Endometrial microvascular endothelial cells (primary cell): ENCODE data around the gene FAM227A. TPM values are rescaled to one million over a fixed set of nuclear protein-coding genes. Genes with fewer than 3 reads are reported as not detected.
"Not testable (repeated sequence)": the region's sequence is repeated elsewhere in the genome, so short reads cannot be mapped to it uniquely, and the experiment has no call there.

ENCODE experiments used
- in situ Hi-C: cut with HindIII; loops from 2 replicates; pipeline ENCODE4 v1.10.0; 2017; ENCODE audit warnings: low sequenced_read_pairs, low pct_unique_long_range_greater_than_20kb; ENCODE audit errors: inconsistent ontology term
- total RNA-seq: library from RNA; depleted of rRNA; stranded (reverse); fragments of >200 nt; gene quantifications from one replicate; pipeline ENCODE4 v1.2.3, GENCODE V29; 2015; ENCODE audit errors: inconsistent ontology term

Gene FAM227A
- total RNA-seq, 1 donor from 2014 or later, result 0.19 TPM

- in situ Hi-C loops, result not testable (repeated sequence)
Measured at GRCh38 chr22:38615064-38615405, 41.2 kb downstream of the FAM227A start.

DNA sequence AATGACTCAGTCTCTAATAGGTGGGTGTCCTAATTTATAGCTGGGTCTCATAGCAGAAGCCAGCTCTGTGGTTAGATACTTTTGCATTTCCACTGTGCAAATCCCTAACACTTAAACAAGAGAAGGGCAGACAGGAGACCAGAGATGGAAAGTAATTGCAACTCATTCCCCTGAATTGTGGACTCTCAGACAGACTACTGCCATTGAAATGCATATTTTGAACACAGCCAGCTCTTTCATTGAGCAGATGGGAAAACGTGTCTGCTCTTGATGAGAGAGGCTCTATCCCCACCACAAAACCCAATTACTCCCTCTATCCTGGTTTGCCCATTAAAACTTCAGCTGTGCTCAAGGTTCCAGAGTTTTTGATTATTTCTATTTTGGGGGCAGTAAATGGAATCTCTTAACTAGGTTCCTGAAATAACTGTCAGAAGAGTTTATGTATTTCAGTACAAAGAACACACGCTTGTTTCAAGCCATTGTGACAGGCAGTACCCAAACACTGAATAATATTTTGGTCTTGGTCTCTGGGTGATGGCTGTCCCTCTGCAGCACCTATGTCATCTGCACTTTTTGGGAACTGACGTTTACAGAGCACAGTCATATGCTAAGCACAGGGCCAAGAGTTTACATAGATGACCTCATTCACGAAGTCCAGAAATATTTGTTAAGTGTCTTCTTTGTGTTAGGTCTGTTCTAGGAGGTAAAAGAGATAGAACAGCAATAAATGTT lies 41.7 kb downstream of the FAM227A start:
- in situ Hi-C loops, result no loop called here

- in situ Hi-C loops, result no loop called here
Measured at GRCh38 chr22:38613588-38613987, 42.6 kb downstream of the FAM227A start.

- in situ Hi-C loops, result no loop called here
Measured at GRCh38 chr22:38612217-38613006, 43.8 kb downstream of the FAM227A start.

GRCh38 chr22:38611559-38611958 lies 44.6 kb downstream of the FAM227A start:
- in situ Hi-C loops, result no loop called here

- in situ Hi-C loops, result no loop called here
Measured at GRCh38 chr22:38610234-38610633, 46.0 kb downstream of the FAM227A start.

- in situ Hi-C loops, result no loop called here
Measured at GRCh38 chr22:38608992-38609750, 47.0 kb downstream of the FAM227A start.

DNA sequence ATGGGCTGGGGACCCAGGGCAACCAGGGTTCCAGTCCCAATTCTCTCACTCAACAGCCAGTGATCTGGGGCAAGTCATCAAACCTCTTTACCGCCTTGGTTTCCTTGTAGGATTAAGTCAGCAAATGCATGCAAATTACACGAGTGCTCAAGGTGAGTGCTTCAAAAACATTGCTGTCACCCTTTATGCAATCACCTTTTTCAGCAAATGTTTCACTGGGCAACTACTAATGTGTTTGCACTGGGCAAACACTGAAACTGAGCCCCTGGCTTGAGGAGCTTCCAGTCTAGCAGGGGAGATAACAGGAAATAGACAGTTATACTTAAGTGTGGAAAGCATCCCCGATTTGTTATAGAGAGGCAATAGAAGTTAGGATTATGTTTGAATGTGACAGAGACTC lies 48.5 kb downstream of the FAM227A start:
- in situ Hi-C loops, result no loop called here

GRCh38 chr22:38602166-38602565 lies 54.0 kb downstream of the FAM227A start:
- in situ Hi-C loops, result no loop called here

DNA sequence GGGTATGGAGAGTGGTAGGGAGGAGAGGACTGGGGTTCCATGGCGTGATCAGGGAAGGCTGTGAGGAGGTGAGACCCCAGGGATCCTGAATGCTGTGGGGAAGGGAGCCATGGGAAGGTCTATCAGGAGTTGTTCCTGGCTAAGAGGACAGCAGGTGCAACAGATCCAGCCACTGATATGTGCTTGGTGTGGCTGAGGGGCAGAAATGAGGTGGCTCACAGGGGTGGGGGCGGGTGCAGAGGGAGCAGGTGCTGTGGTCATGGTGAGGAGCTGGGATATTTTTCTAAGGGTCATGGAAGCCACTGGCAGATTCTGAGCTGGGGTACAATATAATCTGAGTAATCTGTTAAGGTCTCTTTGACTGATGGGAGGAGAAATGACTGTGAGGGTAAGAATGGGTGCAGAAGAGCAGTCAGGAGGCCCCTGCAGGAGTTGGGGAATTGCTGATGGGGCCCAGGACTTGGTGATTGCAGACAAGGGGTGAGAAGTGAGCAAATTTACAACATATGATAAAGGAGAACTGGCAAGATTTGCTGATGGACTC lies 54.9 kb downstream of the FAM227A start:
- in situ Hi-C loops, result no loop called here

DNA sequence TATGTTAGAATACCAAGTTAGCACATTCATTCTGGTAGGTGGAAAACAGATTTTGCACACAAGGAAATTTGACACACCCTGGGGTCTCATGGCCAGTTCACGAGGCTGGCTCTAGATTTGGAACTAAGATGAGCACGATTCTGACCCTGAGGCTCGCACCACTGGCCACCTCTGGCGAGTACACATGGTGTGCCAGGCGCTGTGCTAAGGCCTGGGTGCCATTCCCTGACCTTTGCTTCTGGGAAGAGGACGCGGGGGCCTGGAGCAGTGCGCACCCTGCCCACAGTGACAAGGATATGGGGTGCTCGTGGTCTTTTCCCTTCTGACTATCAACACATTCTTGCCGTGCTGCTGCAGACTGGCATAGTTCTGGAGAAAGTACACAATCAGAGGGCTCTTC lies 56.7 kb downstream of the FAM227A start:
- in situ Hi-C loops, result no loop called here

- in situ Hi-C loops, result not testable (repeated sequence)
Measured at GRCh38 chr22:38582923-38583322, 73.3 kb downstream of the FAM227A start.

DNA sequence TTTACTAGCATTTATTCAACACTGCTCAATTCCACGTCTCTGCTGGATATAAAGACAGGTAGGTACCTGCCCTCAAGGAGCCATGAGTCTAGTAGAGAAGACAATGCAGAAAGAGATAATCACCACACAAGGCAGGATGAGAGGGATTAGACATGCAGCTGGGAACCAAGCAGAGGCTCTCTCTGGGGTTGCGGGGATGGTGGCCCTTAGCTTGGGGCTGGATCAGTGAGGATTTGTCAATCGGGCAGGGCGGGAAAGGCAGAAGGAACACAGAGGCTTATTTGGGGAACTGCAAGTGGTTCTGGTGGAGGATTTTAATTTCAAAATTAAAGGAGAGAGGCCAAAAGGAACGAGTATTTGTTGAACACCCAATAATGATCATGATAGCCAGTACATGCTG lies 77.7 kb downstream of the FAM227A start:
- in situ Hi-C loops, result no loop called here

DNA sequence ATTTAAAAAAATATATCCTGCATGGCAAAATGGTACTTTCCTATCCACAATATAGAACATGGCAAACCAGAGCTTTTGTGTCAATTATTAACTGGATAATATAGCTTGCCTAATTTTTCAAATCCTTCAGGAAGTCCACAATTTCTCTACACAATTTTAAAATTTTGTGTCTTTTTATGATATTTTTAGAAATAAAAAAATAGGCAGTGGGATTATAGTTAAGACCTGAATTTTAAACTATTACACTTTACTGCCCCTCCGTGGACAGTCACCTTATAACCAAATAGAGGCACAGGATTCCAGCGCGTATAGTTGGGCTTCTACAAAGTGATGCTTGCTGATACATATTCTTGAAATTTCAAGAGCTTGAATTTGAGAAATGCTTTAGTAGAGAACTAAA lies 84.1 kb downstream of the FAM227A start:
- in situ Hi-C loops, result no loop called here

DNA sequence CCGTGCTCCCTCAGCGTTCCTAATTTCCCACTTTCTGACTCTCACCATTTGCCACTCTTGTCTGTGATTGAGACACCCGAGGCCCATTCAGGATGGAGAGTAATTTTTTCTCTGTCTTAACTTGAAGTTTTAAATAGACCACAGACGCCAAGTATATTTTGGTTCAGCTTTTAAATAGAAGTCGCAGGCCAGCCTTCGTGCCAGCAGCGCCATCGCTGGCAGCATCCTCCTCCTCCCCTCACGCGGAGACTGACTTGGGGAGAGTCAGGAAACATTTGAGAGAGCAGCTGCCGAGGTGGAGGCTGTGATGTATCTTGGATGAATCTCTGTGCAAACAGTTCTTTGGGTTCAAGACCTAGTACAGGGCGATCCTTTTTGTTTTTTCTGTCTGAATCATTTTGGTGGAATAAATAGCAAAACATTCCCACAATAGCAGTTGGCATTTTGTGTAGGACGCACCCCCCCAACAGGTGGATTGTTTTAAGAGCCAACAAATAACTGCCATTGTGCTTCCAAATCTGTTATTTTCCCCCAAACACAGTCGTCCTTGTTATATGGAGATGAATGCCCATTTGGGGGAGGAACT lies 85.3 kb downstream of the FAM227A start:
- in situ Hi-C loops, result no loop called here

DNA sequence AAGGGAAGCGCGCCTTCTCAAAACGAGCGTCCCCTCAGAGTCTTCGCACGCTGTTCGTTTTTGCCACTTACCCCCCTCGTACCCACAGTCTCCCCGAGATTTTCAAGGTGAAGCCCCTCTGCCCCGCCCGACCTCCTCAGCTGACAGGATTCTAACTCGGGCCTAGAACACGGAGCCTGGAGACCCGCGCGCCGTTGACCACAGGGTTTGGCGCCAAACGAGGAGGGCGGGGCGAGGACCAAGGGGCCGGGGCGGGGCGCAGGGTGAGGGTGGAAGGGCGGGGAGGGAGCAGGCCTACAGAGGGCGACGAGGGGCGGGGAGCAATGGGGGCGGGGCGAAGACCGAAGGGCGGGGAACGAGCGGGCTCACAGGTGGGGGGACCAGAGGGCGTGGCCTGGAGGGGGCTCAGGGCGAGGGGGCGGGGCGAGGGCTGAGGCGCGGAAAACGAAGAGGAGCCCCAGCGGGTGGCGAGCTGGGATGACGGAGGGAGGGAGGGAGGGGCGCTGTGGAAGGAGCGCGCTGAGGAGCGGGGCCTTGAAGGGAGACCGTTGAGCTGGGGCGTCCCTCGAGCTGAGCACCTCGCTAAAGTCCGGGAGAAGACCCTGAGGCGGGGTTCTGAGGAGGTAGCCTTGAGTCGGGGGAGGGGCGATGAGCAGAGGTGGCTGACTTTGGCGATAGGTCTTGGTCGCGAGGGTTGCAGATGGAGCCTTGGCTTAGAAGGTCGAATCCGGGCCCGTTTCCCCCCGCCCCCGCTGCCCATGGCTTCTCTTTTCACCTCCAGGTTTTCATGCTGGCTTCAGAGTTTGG lies 86.0 kb downstream of the FAM227A start, which contains the start of gene DMC1:
Gene DMC1, minus strand, starts transcription at position 212 of the 807 bp plus-strand sequence. CDS start 1,927 bp downstream, outside the sequence.
- in situ Hi-C loops, result no loop called here

- in situ Hi-C loops, result no loop called here
Measured at GRCh38 chr22:38569181-38569971, 86.8 kb downstream of the FAM227A start.
